ENCODE measurements around the gene VSIG8. TPM values are rescaled to one million over a fixed set of nuclear protein-coding genes. Genes with fewer than 3 reads are reported as not detected.

The VSIG8 gene
- total and polyA plus RNA-seq, 2 of the 4 experiments (the other 2 are of a cell fraction) = not detected

- Histone ChIP-seq H3K56ac (ENCODE audit: extremely low read depth, insufficient read depth, low read length) (no peak overlapping the region), H3K36me3 (ENCODE audit: control insufficient read depth, insufficient read depth, low read length) (no peaks in the 10 kb centered on the region), H3K4me2 (ENCODE audit: low read depth, low read length) (no peak overlapping the region), H3K4me3 (ENCODE audit: insufficient read depth, low read depth, low read length) (no peak overlapping the region), H3K23ac (ENCODE audit: low read depth, low read length) (no peak overlapping the region), H2AFZ (replicated peaks; ENCODE audit: low read length, poor library complexity) (no peak overlapping the region), H3K27me3 (ENCODE audit: control insufficient read depth, insufficient read depth, low read length) (peaks cover 25% of the 10 kb centered on the region), H3K79me1 (ENCODE audit: low read depth in 1 of 2, low read length in 2 of 2) (no peaks in the 10 kb centered on the region), H2BK5ac (ENCODE audit: low read depth, low read length, poor library complexity, severe bottlenecking) (no peak overlapping the region), H4K8ac (ENCODE audit: low read depth in 2 of 2, low read length in 2 of 2) (no peak overlapping the region), H3K14ac (replicated peaks; ENCODE audit: low read depth, low read length) (no peak overlapping the region), H2BK120ac (ENCODE audit: low read depth, low read length) (no peak overlapping the region), H3K9me3 (ENCODE audit: control insufficient read depth, insufficient read depth, low read length) (no peaks in the 10 kb centered on the region), H4K91ac (ENCODE audit: insufficient read depth, low read depth, low read length) (no peak overlapping the region), H2BK15ac (ENCODE audit: low read depth, low read length) (no peak overlapping the region), H3K4ac (ENCODE audit: low read depth, low read length) (no peak overlapping the region), H4K20me1 (ENCODE audit: insufficient read depth, low read length) (no peaks in the 10 kb centered on the region), H3K27ac (ENCODE audit: insufficient read depth, low read length) (no peak overlapping the region), H2AK5ac (ENCODE audit: low read depth, low read length) (no peak overlapping the region), H3K4me1 (ENCODE audit: control insufficient read depth, insufficient read depth, low read length) (no peaks in the 10 kb centered on the region), H3K18ac (ENCODE audit: low read depth, low read length) (no peak overlapping the region), H3K9me1 (ENCODE audit: insufficient read depth, low read length) (no peaks in the 10 kb centered on the region; the same call in 1 of the 2 replicates), H2AK9ac (replicated peaks; ENCODE audit: low read depth, low read length, poor library complexity) (no peak overlapping the region), H3K9ac (ENCODE audit: low read depth, low read length) (no peak overlapping the region), H4K5ac (ENCODE audit: low read depth, low read length) (no peak overlapping the region), H2BK20ac (ENCODE audit: low read depth, low read length) (no peak overlapping the region)
- intact Hi-C loops (cut with micrococcal nuclease) = no loop called here
- no peak for ATAC-seq (ENCODE audit: low read depth)
- no TSS peak for BruUV-seq (replicated peaks)
- no peak for DNase-seq
- ChIA-PET CTCF (interaction anchor here (0.6 to 1.4 kb wide), 3 partner anchors 24 to 74 kb away, joined by 3 to 5 read pairs (median 4); no protein-coding TSS in a partner anchor), POLR2A (ENCODE audit: unreplicated experiment) (no interaction called here)
- in situ Hi-C loops (cut with MboI; ENCODE audit: low sequenced_read_pairs) = no loop called here
- dilution Hi-C loops (cut with HindIII; ENCODE audit: low sequenced_read_pairs, unreplicated experiment) = no loop called here
- TF ChIP-seq CEBPB (IDR thresholded peaks at IDR 0.05; ENCODE audit: low read depth, low read length) (no peak), NFE2L2 (IDR thresholded peaks at IDR 0.05; ENCODE audit: low read depth, low read length) (no peak), ELK1 (IDR thresholded peaks at IDR 0.05; ENCODE audit: borderline replicate concordance, low read depth, low read length) (no peak), SMC3 (IDR thresholded peaks at IDR 0.05; ENCODE audit: low read depth, low read length) (no peak), RAD21 (IDR thresholded peaks at IDR 0.05; ENCODE audit: low read length) (no peak), MAFK (IDR thresholded peaks at IDR 0.05; ENCODE audit: low read depth, low read length) (no peak)
- WGBS, 2 experiments (ENCODE audit: extremely low coverage in 2 of 2, insufficient read length in 1 of 2) = 80% methylated on average over 1 of the region's 11 CpGs; no CpG with 5 or more reads in 1 of the 2 experiments
Observed at GRCh38 chr1:159817276-159818041, 45.0 kb downstream of the VSIG8 start.

Measured in IMR-90 (cell line).